Neural progenitor cell (in vitro differentiated cells): Measurements from ENCODE around the gene CCNA2.

Source experiments
- CTCF ChIP-seq: fragments of 200-600 bp; sonication (generic); IDR thresholded peaks from 2 replicates; pipeline ENCODE4 v1.5.1; 2017; ENCODE audit warnings: antibody characterized with exemption, mild to moderate bottlenecking
- EZH2 ChIP-seq: fragments of 200-600 bp; sonication (generic); IDR thresholded peaks from 2 replicates; pipeline ENCODE4 v1.6.1; 2017; ENCODE audit warnings: antibody characterized with exemption, mild to moderate bottlenecking, moderate library complexity

GRCh38 chr4:121860121-121860520 is 36.4 kb upstream of the CCNA2 start:
- TF ChIP-seq CTCF (no peak), EZH2 (no peak)
